ENCODE measurements around the gene DPM3. TPM values are rescaled to one million over a fixed set of nuclear protein-coding genes. Genes with fewer than 3 reads are reported as not detected.

DPM3 gene
- total and polyA plus RNA-seq, 2 of the 4 experiments (the other 2 are of a cell fraction), result 29.0 to 129 TPM

GRCh38 chr1:155110381-155110780 is 29.9 kb downstream of the DPM3 start:
- no peak overlapping the region for H3K4me2 ChIP-seq (ENCODE audit: low read depth, low read length)
- no peak overlapping the region for H2AK5ac ChIP-seq (ENCODE audit: low read depth, low read length)
- H3K27ac ChIP-seq (ENCODE audit: insufficient read depth, low read length), result no peak overlapping the region
- WGBS, 2 experiments (ENCODE audit: extremely low coverage in 2 of 2, insufficient read length in 1 of 2), result 33% methylated on average over 2 of the region's 8 CpGs; no CpG with 5 or more reads in 1 of the 2 experiments
- H3K14ac ChIP-seq (replicated peaks; ENCODE audit: low read depth, low read length), result no peak overlapping the region
- peaks cover 54% of the 10 kb centered on the region for H3K27me3 ChIP-seq (ENCODE audit: control insufficient read depth, insufficient read depth, low read length)
- POLR2A ChIA-PET (ENCODE audit: unreplicated experiment), result no interaction called here
- no TSS peak for BruUV-seq (replicated peaks)
- H3K4ac ChIP-seq (ENCODE audit: low read depth, low read length), result no peak overlapping the region
- TF ChIP-seq FOS (IDR thresholded peaks at IDR 0.05; ENCODE audit: low read depth, low read length) (no peak), MAZ (IDR thresholded peaks at IDR 0.05; ENCODE audit: borderline replicate concordance, low read depth, low read length) (no peak), RCOR1 (IDR thresholded peaks at IDR 0.05; ENCODE audit: insufficient replicate concordance, low read length) (no peak), MAFK (IDR thresholded peaks at IDR 0.05; ENCODE audit: low read depth, low read length) (no peak), RAD21 (IDR thresholded peaks at IDR 0.05; ENCODE audit: low read length) (no peak), SMC3 (IDR thresholded peaks at IDR 0.05; ENCODE audit: low read depth, low read length) (no peak), CEBPB (IDR thresholded peaks at IDR 0.05; ENCODE audit: low read depth, low read length) (no peak), CTCF (conservative IDR thresholded peaks at IDR 0.05; ENCODE audit: low read depth, low read length) (no peak), POLR2A (IDR thresholded peaks at IDR 0.05; ENCODE audit: low read depth, low read length) (no peak), CHD1 (IDR thresholded peaks at IDR 0.05; ENCODE audit: low read depth, low read length) (no peak), USF2 (IDR thresholded peaks at IDR 0.05; ENCODE audit: low read depth, low read length) (no peak), RFX5 (IDR thresholded peaks at IDR 0.05; ENCODE audit: low read depth, low read length) (no peak), NFE2L2 (IDR thresholded peaks at IDR 0.05; ENCODE audit: low read depth, low read length) (no peak), MXI1 (IDR thresholded peaks at IDR 0.05; ENCODE audit: borderline replicate concordance, low read depth, low read length) (no peak), ELK1 (IDR thresholded peaks at IDR 0.05; ENCODE audit: borderline replicate concordance, low read depth, low read length) (no peak), BHLHE40 (IDR thresholded peaks at IDR 0.05; ENCODE audit: low read depth, low read length) (no peak)
- in situ Hi-C loops (cut with MboI; ENCODE audit: low sequenced_read_pairs) (no loop called here), intact Hi-C loops (cut with micrococcal nuclease) (no loop called here), dilution Hi-C loops (cut with HindIII; ENCODE audit: low sequenced_read_pairs, unreplicated experiment) (no loop called here)
- no peak overlapping the region for H3K9ac ChIP-seq (ENCODE audit: low read depth, low read length)
- H3K18ac ChIP-seq (ENCODE audit: low read depth, low read length), result no peak overlapping the region
- H2BK20ac ChIP-seq (ENCODE audit: low read depth, low read length), result no peak overlapping the region
- no peak overlapping the region for H2BK5ac ChIP-seq (ENCODE audit: low read depth, low read length, poor library complexity, severe bottlenecking)
- H2BK120ac ChIP-seq (ENCODE audit: low read depth, low read length), result no peak overlapping the region
- ATAC-seq (ENCODE audit: low read depth) (no peak), DNase-seq (no peak)
- no peak overlapping the region for H4K91ac ChIP-seq (ENCODE audit: insufficient read depth, low read depth, low read length)
- CTCF ChIA-PET, result interaction anchor here (0.6 kb wide), 1 partner anchor 33 kb away, joined by 3 read pairs; no protein-coding TSS in a partner anchor
- no peak overlapping the region for H2AFZ ChIP-seq (replicated peaks; ENCODE audit: low read length, poor library complexity)
- no peaks in the 10 kb centered on the region for H3K9me3 ChIP-seq (ENCODE audit: control insufficient read depth, insufficient read depth, low read length)
- no peaks in the 10 kb centered on the region for H3K4me1 ChIP-seq (ENCODE audit: control insufficient read depth, insufficient read depth, low read length)
- H3K79me1 ChIP-seq (ENCODE audit: low read depth in 1 of 2, low read length in 2 of 2), result no peaks in the 10 kb centered on the region
- H2BK15ac ChIP-seq (ENCODE audit: low read depth, low read length), result no peak overlapping the region
- no peak overlapping the region for H4K5ac ChIP-seq (ENCODE audit: low read depth, low read length)
- no peak overlapping the region for H4K8ac ChIP-seq (ENCODE audit: low read depth in 2 of 2, low read length in 2 of 2)
- no peak overlapping the region for H3K23ac ChIP-seq (ENCODE audit: low read depth, low read length)
- no peak overlapping the region for H2AK9ac ChIP-seq (replicated peaks; ENCODE audit: low read depth, low read length, poor library complexity)
- no peak overlapping the region for H3K56ac ChIP-seq (ENCODE audit: extremely low read depth, insufficient read depth, low read length)
- H3K9me1 ChIP-seq (ENCODE audit: insufficient read depth, low read length), result no peaks in the 10 kb centered on the region
- H3K36me3 ChIP-seq (ENCODE audit: control insufficient read depth, insufficient read depth, low read length), result no peaks in the 10 kb centered on the region
- H4K20me1 ChIP-seq (ENCODE audit: insufficient read depth, low read length), result no peaks in the 10 kb centered on the region
- no peak overlapping the region for H3K4me3 ChIP-seq (ENCODE audit: insufficient read depth, low read depth, low read length)
